Measurements from ENCODE around the gene PTK7. TPM values are rescaled to one million over a fixed set of nuclear protein-coding genes. Genes with fewer than 3 reads are reported as not detected.
"Not testable (repeated sequence)": the region's sequence is repeated elsewhere in the genome, so short reads cannot be mapped to it uniquely, and the experiment has no call there.

Gene PTK7
- total RNA-seq, 2 experiments from 2014 or later: 13.0 to 18.5 TPM

- Histone ChIP-seq H3K27ac (ENCODE audit: low read depth, low read length, poor library complexity, severe bottlenecking) (no peak overlapping the region), H2AFZ (ENCODE audit: low read length) (no peak overlapping the region), H3K9me2 (ENCODE audit: insufficient read depth, low read length) (no peaks in the 10 kb centered on the region), H3K9me3 (ENCODE audit: low read length) (no peaks in the 10 kb centered on the region), H3K79me2 (ENCODE audit: insufficient read depth, low read depth, low read length) (no peaks in the 10 kb centered on the region), H4K20me1 (ENCODE audit: insufficient read depth, low read length) (no peaks in the 10 kb centered on the region), H3K4me1 (ENCODE audit: insufficient read depth, low read length, poor library complexity, severe bottlenecking) (no peaks in the 10 kb centered on the region), H3K4me3 (ENCODE audit: low read depth, low read length, poor library complexity, severe bottlenecking) (no peak overlapping the region), H3K36me3 (ENCODE audit: insufficient read depth, low read length) (no peaks in the 10 kb centered on the region), H3K4me2 (ENCODE audit: low read length) (no peak overlapping the region)
- TF ChIP-seq EZH2phosphoT487 (IDR thresholded peaks at IDR 0.05; ENCODE audit: borderline replicate concordance, low read depth, low read length) (no peak), CTCF (conservative IDR thresholded peaks at IDR 0.05; ENCODE audit: low read length) (no peak)
- BruUV-seq (replicated peaks): no TSS peak
- ChIA-PET POLR2A (interaction anchor here (1.7 kb wide), 1 partner anchor 11 kb away, joined by 4 read pairs; no protein-coding TSS in a partner anchor), CTCF (ENCODE audit: unreplicated experiment) (no interaction called here)
- no peak for DNase-seq (ENCODE audit: low spot score)
- intact Hi-C loops (cut with micrococcal nuclease; ENCODE audit: unreplicated experiment): no loop called here
Measured at GRCh38 chr6:43113431-43114260, 37.5 kb downstream of the PTK7 start.

GRCh38 chr6:43115365-43115764, 39.3 kb downstream of the PTK7 start:
- Histone ChIP-seq H3K36me3 (ENCODE audit: insufficient read depth, low read length) (no peaks in the 10 kb centered on the region), H3K27ac (ENCODE audit: low read depth, low read length, poor library complexity, severe bottlenecking) (no peak overlapping the region), H3K9me2 (ENCODE audit: insufficient read depth, low read length) (no peaks in the 10 kb centered on the region), H3K4me3 (ENCODE audit: low read depth, low read length, poor library complexity, severe bottlenecking) (no peak overlapping the region), H3K4me2 (ENCODE audit: low read length) (no peak overlapping the region), H3K79me2 (ENCODE audit: insufficient read depth, low read depth, low read length) (no peaks in the 10 kb centered on the region), H3K4me1 (ENCODE audit: insufficient read depth, low read length, poor library complexity, severe bottlenecking) (no peaks in the 10 kb centered on the region), H2AFZ (ENCODE audit: low read length) (no peak overlapping the region), H3K9me3 (ENCODE audit: low read length) (no peaks in the 10 kb centered on the region), H4K20me1 (ENCODE audit: insufficient read depth, low read length) (no peaks in the 10 kb centered on the region)
- ChIA-PET CTCF (ENCODE audit: unreplicated experiment) (interaction anchor here (0.6 kb wide), 1 partner anchor 24 kb away, joined by 3 read pairs; no protein-coding TSS in a partner anchor), POLR2A (no interaction called here)
- no peak for TF ChIP-seq CTCF (conservative IDR thresholded peaks at IDR 0.05; ENCODE audit: low read length)
- TF ChIP-seq EZH2phosphoT487 (IDR thresholded peaks at IDR 0.05; ENCODE audit: borderline replicate concordance, low read depth, low read length): no peak
- no TSS peak for BruUV-seq (replicated peaks)
- DNase-seq (ENCODE audit: low spot score): no peak
- intact Hi-C loops (cut with micrococcal nuclease; ENCODE audit: unreplicated experiment): no loop called here

- H3K4me3 ChIP-seq (ENCODE audit: low read depth, low read length, poor library complexity, severe bottlenecking); DNase-seq (ENCODE audit: low spot score); H3K79me2 ChIP-seq (ENCODE audit: insufficient read depth, low read depth, low read length); CTCF ChIA-PET (ENCODE audit: unreplicated experiment); H4K20me1 ChIP-seq (ENCODE audit: insufficient read depth, low read length); intact Hi-C loops (cut with micrococcal nuclease; ENCODE audit: unreplicated experiment); H3K4me1 ChIP-seq (ENCODE audit: insufficient read depth, low read length, poor library complexity, severe bottlenecking); H3K9me3 ChIP-seq (ENCODE audit: low read length); H3K4me2 ChIP-seq (ENCODE audit: low read length); BruUV-seq (replicated peaks); H2AFZ ChIP-seq (ENCODE audit: low read length); H3K27ac ChIP-seq (ENCODE audit: low read depth, low read length, poor library complexity, severe bottlenecking); H3K9me2 ChIP-seq (ENCODE audit: insufficient read depth, low read length); H3K36me3 ChIP-seq (ENCODE audit: insufficient read depth, low read length): not testable (repeated sequence)
- POLR2A ChIA-PET: interaction anchor here (1.4 kb wide), 1 partner anchor 21 kb away, joined by 4 read pairs; no protein-coding TSS in a partner anchor
Measured at GRCh38 chr6:43117466-43117865, 41.4 kb downstream of the PTK7 start.

All from OCI-LY7 (cell line).